Liver (tissue), 9 donors: ENCODE data around the gene GPRC5B. TPM values are rescaled to one million over a fixed set of nuclear protein-coding genes. Genes with fewer than 3 reads are reported as not detected.
A peak's percentile ranks its signal among the peaks of the same experiment; 100 is the strongest.

Experiments used
- DNase-seq: peaks from one replicate; pipeline ENCODE4 v3.0.0-alpha.2; 2017; ENCODE audit warnings: low spot score
- H3K27ac ChIP-seq, 2 donors: one replicate each; pipeline ENCODE4 v1.7.0; 2013; ENCODE audit warnings: inconsistent platforms in 2 of 2, low read length in 2 of 2, control low read depth in 1 of 2, low read depth in 1 of 2, mild to moderate bottlenecking in 1 of 2
- H3K27me3 ChIP-seq, 4 donors: one replicate each; pipeline versions ENCODE4 v1.6.1 to v1.7.0; 2013; ENCODE audit warnings: low read length in 3 of 4, inconsistent platforms in 1 of 4, mild to moderate bottlenecking in 1 of 4, moderate library complexity in 1 of 4; ENCODE audit not compliant: control insufficient read depth in 4 of 4, insufficient read depth in 4 of 4
- H3K36me3 ChIP-seq, 4 donors: one replicate each; pipeline versions ENCODE4 v1.6.1 to v1.7.0; 2013; ENCODE audit warnings: low read length in 3 of 4, mild to moderate bottlenecking in 3 of 4, low read depth in 1 of 4, moderate library complexity in 1 of 4; ENCODE audit not compliant: control insufficient read depth in 4 of 4, insufficient read depth in 3 of 4
- H3K4me1 ChIP-seq, 4 donors: one replicate each; pipeline versions ENCODE4 v1.6.1 to v1.7.0; 2013; ENCODE audit warnings: low read length in 3 of 4, mild to moderate bottlenecking in 3 of 4, moderate library complexity in 1 of 4; ENCODE audit not compliant: control insufficient read depth in 4 of 4, insufficient read depth in 4 of 4
- H3K4me3 ChIP-seq, 3 donors: one replicate each; pipeline versions ENCODE4 v1.6.1 to v1.7.0; 2013; ENCODE audit warnings: low read length in 3 of 3, control low read depth in 1 of 3, low read depth in 1 of 3, mild to moderate bottlenecking in 1 of 3
- H3K9ac ChIP-seq, 2 donors: one replicate each; pipeline ENCODE4 v1.7.0; 2013; ENCODE audit warnings: low read length in 2 of 2, mild to moderate bottlenecking in 2 of 2, moderate library complexity in 2 of 2, control low read depth in 1 of 2, low read depth in 1 of 2
- H3K9me3 ChIP-seq, 4 donors: one replicate each; pipeline versions ENCODE4 v1.6.1 to v1.7.0; 2013; ENCODE audit warnings: low read length in 3 of 4; ENCODE audit not compliant: control insufficient read depth in 4 of 4
- ATF3 ChIP-seq: IDR thresholded peaks from 2 replicates; pipeline ENCODE4 v1.6.1; 2016; ENCODE audit warnings: antibody characterized with exemption
- FOXA1 ChIP-seq: IDR thresholded peaks from 2 replicates; pipeline ENCODE4 v1.6.1; 2016; ENCODE audit warnings: antibody characterized with exemption
- FOXA2 ChIP-seq: IDR thresholded peaks from 2 replicates; pipeline ENCODE4 v1.6.1; 2016; ENCODE audit warnings: antibody characterized with exemption
- GABPA ChIP-seq, 2 donors: IDR thresholded peaks in 1 of 2; conservative IDR thresholded peaks in 1 of 2; 2 replicates each; pipeline ENCODE4 v1.6.1; 2016; ENCODE audit warnings: antibody characterized with exemption in 2 of 2, mild to moderate bottlenecking in 1 of 2, moderate library complexity in 1 of 2
- HNF4A ChIP-seq, 2 donors: conservative IDR thresholded peaks; 2 replicates each; pipeline ENCODE4 v1.6.1; 2016; ENCODE audit warnings: antibody characterized with exemption in 2 of 2, mild to moderate bottlenecking in 2 of 2
- JUND ChIP-seq, 2 donors: IDR thresholded peaks; 2 replicates each; pipeline ENCODE4 v1.6.1; 2016; ENCODE audit warnings: antibody characterized with exemption in 2 of 2
- MAX ChIP-seq: IDR thresholded peaks from 2 replicates; pipeline ENCODE4 v1.6.1; 2016; ENCODE audit warnings: antibody characterized with exemption
- NR2F2 ChIP-seq: IDR thresholded peaks from 2 replicates; pipeline ENCODE4 v1.6.1; 2016; ENCODE audit warnings: antibody characterized with exemption
- REST ChIP-seq: IDR thresholded peaks from 2 replicates; pipeline ENCODE4 v1.6.1; 2016; ENCODE audit warnings: antibody characterized with exemption, mild to moderate bottlenecking
- RXRA ChIP-seq, 2 donors: IDR thresholded peaks; 2 replicates each; pipeline ENCODE4 v1.6.1; 2017 to 2018; ENCODE audit warnings: antibody characterized with exemption in 2 of 2, mild to moderate bottlenecking in 1 of 2
- SP1 ChIP-seq: IDR thresholded peaks from 2 replicates; pipeline ENCODE4 v1.6.1; 2018; ENCODE audit warnings: antibody characterized with exemption, mild to moderate bottlenecking
- TAF1 ChIP-seq: conservative IDR thresholded peaks from 2 replicates; pipeline ENCODE4 v1.6.1; 2016; ENCODE audit warnings: antibody characterized with exemption, mild to moderate bottlenecking
- YY1 ChIP-seq: IDR thresholded peaks from 2 replicates; pipeline ENCODE4 v1.6.1; 2016; ENCODE audit warnings: antibody characterized with exemption, mild to moderate bottlenecking
- ZBTB33 ChIP-seq: IDR thresholded peaks from 2 replicates; pipeline ENCODE4 v1.6.1; 2016; ENCODE audit warnings: antibody characterized with exemption
- WGBS: extraction: QIAGEN DNeasy Blood & Tissue Kit; methylation state at CpG from one replicate; pipeline ENCODE4 v1.1.7; 2013; 5-methylcytosine and 5-hydroxymethylcytosine counted together
- polyA plus RNA-seq, 2 donors: library from polyadenylated mRNA; stranded (reverse) in 1 of 2; unstranded in 1 of 2; fragments of 200-250 nt in 1 of 2; fragments of >200 nt in 1 of 2; fragmentation: Nextera tagmentation in 1 of 2; extraction: Ambion mirVana in 1 of 2; gene quantifications; one replicate each; pipeline versions ENCODE4 v1.2.1 to v1.2.3, GENCODE V29; 2013 to 2015
- total RNA-seq, 2 donors: library from RNA; depleted of rRNA; stranded (reverse); fragments of >200 nt; gene quantifications; one replicate each; pipeline ENCODE4 v1.2.3, GENCODE V29; 2014
- TF ChIP-seq, protein P1 (sequence below): fragments of 150-350 bp; IDR thresholded peaks from 2 replicates; pipeline ENCODE4 v1.5.1; 2017; ENCODE audit warnings: improper control_type of control experiment, low read depth, low read length; ENCODE audit not compliant: missing input control
- donor health status: healthy.
- donor health status: healthy.
- donor health status: healthy.
- donor health status: healthy.
- donor health status: healthy.

GPRC5B gene
- total and polyA plus RNA-seq, 4 donors: 1.5 to 4.7 (median 2.7) TPM

DNA sequence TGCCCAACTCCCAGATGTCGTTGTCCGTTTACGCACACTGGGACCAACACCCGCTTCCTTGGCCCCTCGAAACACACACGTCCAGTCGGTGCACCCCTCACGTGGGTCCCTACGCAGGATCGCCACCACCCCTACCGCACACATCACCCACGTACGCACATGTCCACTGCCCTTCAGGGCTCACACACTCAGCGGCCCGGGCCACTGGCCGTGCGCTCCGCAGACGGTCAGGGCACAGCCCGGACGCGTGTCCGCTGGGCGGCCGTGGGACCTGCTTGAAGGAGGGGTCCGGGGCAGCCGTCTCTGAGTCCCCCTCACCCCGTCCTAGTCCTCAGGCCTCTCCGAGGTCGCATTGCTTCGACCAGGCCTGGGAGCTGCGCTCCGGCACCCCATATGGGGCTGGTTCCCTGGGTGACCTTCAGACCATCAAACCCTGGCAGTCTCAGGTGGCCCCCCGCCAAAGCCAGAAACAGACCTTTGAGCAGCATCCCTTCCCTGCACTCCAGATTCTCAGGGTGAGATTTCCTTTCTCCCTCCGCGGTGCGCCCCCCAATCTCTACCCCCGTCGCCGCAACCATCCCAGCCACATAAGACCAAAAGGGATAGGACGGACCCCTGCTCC is 914 bp upstream of the GPRC5B start (continued):
- TF ChIP-seq, protein P1, sequence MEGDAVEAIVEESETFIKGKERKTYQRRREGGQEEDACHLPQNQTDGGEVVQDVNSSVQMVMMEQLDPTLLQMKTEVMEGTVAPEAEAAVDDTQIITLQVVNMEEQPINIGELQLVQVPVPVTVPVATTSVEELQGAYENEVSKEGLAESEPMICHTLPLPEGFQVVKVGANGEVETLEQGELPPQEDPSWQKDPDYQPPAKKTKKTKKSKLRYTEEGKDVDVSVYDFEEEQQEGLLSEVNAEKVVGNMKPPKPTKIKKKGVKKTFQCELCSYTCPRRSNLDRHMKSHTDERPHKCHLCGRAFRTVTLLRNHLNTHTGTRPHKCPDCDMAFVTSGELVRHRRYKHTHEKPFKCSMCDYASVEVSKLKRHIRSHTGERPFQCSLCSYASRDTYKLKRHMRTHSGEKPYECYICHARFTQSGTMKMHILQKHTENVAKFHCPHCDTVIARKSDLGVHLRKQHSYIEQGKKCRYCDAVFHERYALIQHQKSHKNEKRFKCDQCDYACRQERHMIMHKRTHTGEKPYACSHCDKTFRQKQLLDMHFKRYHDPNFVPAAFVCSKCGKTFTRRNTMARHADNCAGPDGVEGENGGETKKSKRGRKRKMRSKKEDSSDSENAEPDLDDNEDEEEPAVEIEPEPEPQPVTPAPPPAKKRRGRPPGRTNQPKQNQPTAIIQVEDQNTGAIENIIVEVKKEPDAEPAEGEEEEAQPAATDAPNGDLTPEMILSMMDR: no peak
- TF ChIP-seq TAF1 (no peak), JUND (IDR thresholded peaks at IDR 0.05) (no peak), MAX (no peak), HNF4A (conservative IDR thresholded peaks at IDR 0.05) (no peak), NR2F2 (no peak), YY1 (no peak), RXRA (IDR thresholded peaks at IDR 0.05) (no peak), ATF3 (no peak)

GRCh38 chr16:19883966-19884485 is 622 bp downstream of the GPRC5B start:
- TF ChIP-seq HNF4A (conservative IDR thresholded peaks at IDR 0.05) (no peak), RXRA (IDR thresholded peaks at IDR 0.05) (no peak), FOXA1 (no peak)
- TF ChIP-seq, protein P1: no peak
- H3K9me3 ChIP-seq: no peaks in the 10 kb centered on the region
- WGBS: 4% methylated on average over 24 of the region's 24 CpGs
- H3K9ac ChIP-seq: no peak overlapping the region
- peak overlapping the region in 2 of 3 donors; percentile 37 to 65 for H3K4me3 ChIP-seq
- H3K36me3 ChIP-seq: no peaks in the 10 kb centered on the region
- peaks cover 9 to 30% (median 22%) of the 10 kb centered on the region in 4 donors for H3K4me1 ChIP-seq
- no peak overlapping the region for H3K27ac ChIP-seq
- DNase-seq: no peak
- no peaks in the 10 kb centered on the region for H3K27me3 ChIP-seq

GRCh38 chr16:19883296-19883965 is 1.2 kb downstream of the GPRC5B start:
- H3K4me1 ChIP-seq: peaks cover 9 to 30% (median 22%) of the 10 kb centered on the region in 4 donors
- WGBS: 9% methylated on average over 35 of the region's 35 CpGs
- TF ChIP-seq NR2F2 (no peak), ZBTB33 (no peak), TAF1 (no peak), SP1 (no peak), HNF4A (conservative IDR thresholded peaks at IDR 0.05) (no peak), FOXA2 (no peak), GABPA (IDR thresholded peaks at IDR 0.05 in 1 of 2, conservative IDR thresholded peaks at IDR 0.05 in 1 of 2) (no peak), REST (no peak), FOXA1 (no peak)

More at GRCh38 chr16:19883296-19883965, 1.2 kb downstream of the GPRC5B start:
- H3K4me3 ChIP-seq: peak overlapping the region in 1 of 3 donors; percentile 65
- H3K27me3 ChIP-seq: no peaks in the 10 kb centered on the region
- peak overlapping the region in 1 of 2 donors; percentile 27 for H3K9ac ChIP-seq
- H3K9me3 ChIP-seq: no peaks in the 10 kb centered on the region
- no peak overlapping the region for H3K27ac ChIP-seq
- no peak for DNase-seq
- no peaks in the 10 kb centered on the region for H3K36me3 ChIP-seq
